Mononuclear cell (primary cell): Measurements from ENCODE around the gene HLA-DRB1. TPM values are rescaled to one million over a fixed set of nuclear protein-coding genes. Genes with fewer than 3 reads are reported as not detected.
"Not testable (repeated sequence)": the region's sequence is repeated elsewhere in the genome, so short reads cannot be mapped to it uniquely, and the experiment has no call there.

ENCODE experiments used
- H3K27me3 ChIP-seq: 2 replicates; pipeline ENCODE4 v1.6.0; 2011; ENCODE audit warnings: low read length, control low read depth; ENCODE audit not compliant: insufficient read depth
- H3K4me1 ChIP-seq: 2 replicates; pipeline ENCODE4 v1.5.1; 2011; ENCODE audit warnings: mild to moderate bottlenecking, low read length, control low read depth; ENCODE audit not compliant: insufficient read depth
- H3K4me3 ChIP-seq: 2 replicates; pipeline ENCODE4 v1.5.1; 2011; ENCODE audit warnings: mild to moderate bottlenecking, low read length, moderate library complexity
- H3K9me3 ChIP-seq: 2 replicates; pipeline ENCODE4 v1.5.1; 2011; ENCODE audit warnings: low read depth, mild to moderate bottlenecking, control low read depth, low read length
- total RNA-seq: library from RNA; depleted of rRNA; stranded (reverse); fragments of >200 nt; gene quantifications from one replicate; pipeline ENCODE4 v1.2.3, GENCODE V29; 2012

The HLA-DRB1 gene
- total RNA-seq, 1 donor: 166 TPM

DNA sequence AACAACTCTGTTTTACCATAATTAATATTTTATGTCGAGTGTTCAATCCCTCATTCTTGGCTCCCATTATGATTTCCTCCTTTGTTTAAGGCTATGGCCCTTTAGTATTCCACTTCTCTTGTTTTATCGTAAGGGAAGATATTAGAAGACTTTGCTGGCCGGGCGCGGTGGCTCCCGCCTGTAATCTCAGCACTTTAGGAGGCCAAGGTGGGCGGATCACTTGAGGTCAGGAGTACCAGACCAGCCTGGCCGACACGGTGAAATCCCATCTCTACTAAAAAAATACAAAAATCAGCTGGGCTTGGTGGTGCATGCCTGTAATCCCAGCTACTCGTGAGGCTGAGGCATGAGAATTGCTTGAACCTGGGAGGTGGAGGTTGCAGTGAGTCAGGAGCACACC, 1.1 kb upstream of the HLA-DRB1 start:
- H3K4me1 ChIP-seq, H3K27me3 ChIP-seq, H3K4me3 ChIP-seq, H3K9me3 ChIP-seq: not testable (repeated sequence)

DNA sequence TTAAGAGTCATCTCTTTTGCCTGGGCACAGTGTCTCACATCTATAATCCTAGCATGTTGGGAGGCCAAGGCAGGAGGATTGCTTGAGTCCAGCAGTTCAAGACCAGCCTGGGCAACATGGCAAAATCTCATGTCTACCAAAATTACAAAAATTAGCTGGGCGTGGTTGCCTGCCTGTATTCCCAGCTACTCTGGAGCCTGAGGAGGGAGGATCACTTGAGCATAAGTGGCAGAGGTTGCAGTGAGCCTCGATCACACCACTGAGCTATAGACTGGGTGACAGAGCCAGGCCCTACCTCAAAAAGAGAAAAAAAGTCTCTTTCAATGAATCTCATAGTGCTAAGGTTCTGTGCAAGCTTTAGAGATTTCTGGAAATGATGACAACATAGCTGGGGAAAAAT, 1.5 kb downstream of the HLA-DRB1 start:
- Histone ChIP-seq H3K27me3 (no peaks in the 10 kb centered on the region), H3K4me3 (peak overlapping the region; percentile 46), H3K4me1 (peaks cover 3% of the 10 kb centered on the region), H3K9me3 (no peaks in the 10 kb centered on the region)

DNA sequence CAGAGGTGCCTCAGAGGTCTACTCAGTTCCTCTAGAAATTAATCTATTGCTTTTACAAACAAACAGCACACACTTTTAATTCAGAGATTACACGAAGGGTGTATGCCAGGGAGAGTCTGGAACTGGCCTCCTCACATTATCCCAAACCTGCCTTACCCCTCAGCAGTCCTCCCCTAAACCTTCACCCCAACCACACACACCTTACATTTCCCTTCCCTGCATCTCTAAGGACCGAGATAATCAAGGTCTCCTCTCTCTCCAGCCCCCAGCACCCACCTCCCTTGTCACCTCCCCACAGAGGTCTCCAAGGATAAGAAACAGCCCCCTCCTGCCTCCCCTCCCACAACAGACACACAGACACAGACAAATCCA, 6.1 kb downstream of the HLA-DRB1 start:
- peaks cover 8% of the 10 kb centered on the region for H3K4me1 ChIP-seq
- H3K4me3 ChIP-seq: no peak overlapping the region
- no peaks in the 10 kb centered on the region for H3K27me3 ChIP-seq
- H3K9me3 ChIP-seq: no peaks in the 10 kb centered on the region

DNA sequence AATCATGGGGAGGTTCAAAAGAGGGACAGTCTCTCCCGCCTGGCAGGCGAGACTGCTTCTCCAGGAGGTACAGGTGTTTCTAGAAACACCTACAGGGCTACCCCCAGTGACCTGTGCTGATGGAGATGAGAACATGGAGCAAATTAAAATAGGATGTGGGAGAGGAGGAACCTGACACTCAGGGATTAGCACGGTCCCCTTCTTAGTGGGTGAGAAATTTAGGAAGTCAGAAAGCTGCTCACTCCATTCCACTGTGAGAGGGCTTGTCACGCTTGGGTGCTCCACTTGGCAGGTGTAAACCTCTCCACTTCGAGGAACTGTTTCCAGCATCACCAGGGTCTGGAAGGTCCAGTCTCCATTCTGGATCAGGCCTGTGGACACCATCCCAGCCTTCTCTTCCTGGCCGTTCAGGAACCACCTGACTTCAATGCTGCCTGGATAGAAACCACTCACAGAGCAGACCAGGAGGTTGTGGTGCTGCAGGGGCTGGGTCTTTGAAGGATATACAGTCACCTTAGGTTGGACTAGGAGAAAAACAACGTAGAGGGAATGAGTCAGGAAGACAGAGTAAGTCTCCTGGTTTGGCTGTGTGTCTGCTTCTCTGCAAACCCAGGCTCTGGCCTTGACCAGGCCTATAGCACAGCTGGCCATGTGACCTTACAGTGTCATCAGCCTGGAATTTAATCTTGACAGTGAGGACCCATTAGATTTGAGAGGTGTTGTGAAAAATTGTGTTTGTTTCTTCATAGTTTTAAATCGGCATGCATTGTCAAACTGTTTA, 8.1 kb downstream of the HLA-DRB1 start:
- Histone ChIP-seq H3K4me1 (peaks cover 4% of the 10 kb centered on the region), H3K27me3 (no peaks in the 10 kb centered on the region), H3K4me3 (no peak overlapping the region), H3K9me3 (no peaks in the 10 kb centered on the region)

DNA sequence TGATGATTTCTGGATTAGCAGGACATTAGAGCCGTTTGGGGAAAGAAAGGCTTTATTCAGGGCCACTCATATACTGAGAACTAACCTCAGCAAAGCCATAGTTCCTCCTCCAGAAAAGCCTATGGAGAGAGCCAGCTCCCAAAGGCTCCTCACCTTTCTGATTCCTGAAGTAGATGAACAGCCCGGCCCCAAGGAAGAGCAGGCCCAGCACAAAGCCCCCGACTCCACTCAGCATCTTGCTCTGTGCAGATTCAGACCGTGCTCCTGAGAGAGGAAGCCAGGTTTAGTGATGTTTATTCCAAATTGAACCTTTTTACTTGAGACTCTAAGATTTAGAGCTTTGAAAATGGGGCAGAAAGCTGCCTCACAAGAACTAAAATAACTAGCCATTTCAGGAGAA, 9.1 kb downstream of the HLA-DRB1 start:
- H3K27me3 ChIP-seq: no peaks in the 10 kb centered on the region

DNA sequence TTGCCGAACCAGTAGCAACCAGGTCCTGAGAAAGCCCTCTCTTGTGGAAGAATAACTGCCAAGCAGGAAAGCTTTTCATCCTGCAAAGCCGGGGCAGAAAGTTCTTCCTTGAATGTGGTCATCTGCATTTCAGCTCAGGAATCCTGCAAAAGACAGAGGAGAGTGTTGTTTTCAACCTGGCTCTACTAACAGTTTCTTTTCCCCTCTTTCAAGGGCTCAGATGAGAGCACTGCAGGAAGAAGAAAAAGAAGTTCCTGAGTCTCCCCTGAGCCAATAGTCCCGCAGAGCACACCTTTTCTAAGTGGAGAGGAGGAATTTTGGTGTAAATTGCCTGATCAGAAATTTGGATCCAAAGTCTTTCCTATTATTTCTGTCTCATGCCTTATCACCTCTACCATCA, 10.7 kb downstream of the HLA-DRB1 start:
- Histone ChIP-seq H3K9me3 (no peaks in the 10 kb centered on the region), H3K4me1 (peaks cover 4% of the 10 kb centered on the region), H3K27me3 (no peaks in the 10 kb centered on the region), H3K4me3 (no peak overlapping the region)

More for the DNA sequence above, 9.1 kb downstream of the HLA-DRB1 start:
- Histone ChIP-seq H3K9me3 (no peaks in the 10 kb centered on the region), H3K4me1 (peaks cover 4% of the 10 kb centered on the region), H3K4me3 (no peak overlapping the region)

DNA sequence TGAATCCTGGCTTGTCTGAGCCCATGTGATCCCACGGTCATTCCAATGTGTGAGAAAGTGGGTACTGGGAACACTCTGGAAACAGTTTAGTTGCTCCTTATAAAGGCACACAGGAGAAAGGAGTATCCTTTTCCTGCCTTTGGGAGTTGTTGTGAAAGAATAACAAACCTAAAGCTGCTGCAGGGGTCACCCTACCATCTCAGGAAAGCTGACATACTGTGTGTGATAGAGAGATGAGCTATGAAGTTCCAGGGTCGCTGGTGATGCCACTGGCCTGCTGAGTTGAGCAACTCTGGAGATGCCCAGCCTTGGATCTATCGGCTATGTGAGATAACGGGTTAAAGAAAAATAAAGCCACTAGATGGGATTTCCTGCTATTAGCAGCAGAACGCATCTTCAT, 12.2 kb downstream of the HLA-DRB1 start:
- H3K4me1 ChIP-seq: not testable (repeated sequence)

DNA sequence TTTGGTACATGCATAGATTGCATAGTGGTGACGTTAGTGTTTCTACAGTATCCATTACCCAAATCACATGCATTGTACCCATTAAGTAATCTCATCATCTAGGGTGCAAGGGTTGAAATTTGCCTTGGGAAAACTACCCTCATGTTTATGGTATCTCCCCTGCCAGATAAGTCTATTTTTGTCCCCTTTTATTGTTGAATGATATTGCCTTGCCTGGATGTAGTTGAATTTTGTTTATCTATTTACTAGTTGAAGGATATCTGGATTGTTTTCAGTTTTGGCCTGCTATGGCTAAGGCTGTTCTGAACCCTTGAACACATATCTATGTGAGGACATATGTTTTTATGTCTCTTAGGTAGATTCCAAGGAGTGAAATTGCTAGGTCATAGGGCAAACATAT, 13.4 kb downstream of the HLA-DRB1 start:
- Histone ChIP-seq H3K9me3 (no peaks in the 10 kb centered on the region), H3K27me3 (no peaks in the 10 kb centered on the region), H3K4me3 (no peak overlapping the region)

More for the DNA sequence above, 12.2 kb downstream of the HLA-DRB1 start:
- H3K9me3 ChIP-seq, H3K4me3 ChIP-seq, H3K27me3 ChIP-seq: not testable (repeated sequence)

DNA sequence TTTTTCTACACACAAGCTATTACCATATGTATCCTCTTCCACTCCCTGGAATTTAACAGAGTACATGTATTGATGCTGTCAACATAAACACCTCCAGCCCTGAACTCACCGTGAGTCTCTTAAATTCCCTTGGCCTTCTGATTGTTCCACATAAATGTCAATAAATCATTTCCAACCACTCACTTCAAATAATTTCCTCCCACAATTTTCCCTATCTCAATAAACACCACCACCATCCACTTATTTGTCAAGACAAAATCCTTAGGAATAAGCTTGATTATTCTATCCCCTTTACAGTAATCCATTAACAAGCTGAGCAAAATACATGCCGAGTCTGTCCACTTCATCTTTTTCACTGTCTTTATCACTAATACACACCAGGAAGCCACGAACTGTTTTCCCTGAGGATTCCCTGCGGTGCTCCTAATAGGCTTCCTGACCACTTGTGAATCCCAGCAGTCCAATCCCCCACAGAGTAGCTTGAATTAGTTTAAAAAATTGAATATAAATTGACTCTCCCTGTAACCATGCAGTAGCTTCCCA, 19.2 kb downstream of the HLA-DRB1 start:
- Histone ChIP-seq H3K27me3 (no peaks in the 10 kb centered on the region), H3K9me3 (no peaks in the 10 kb centered on the region), H3K4me1 (no peaks in the 10 kb centered on the region), H3K4me3 (no peak overlapping the region)

More for the DNA sequence above, 13.4 kb downstream of the HLA-DRB1 start:
- H3K4me1 ChIP-seq: peaks cover 4% of the 10 kb centered on the region

DNA sequence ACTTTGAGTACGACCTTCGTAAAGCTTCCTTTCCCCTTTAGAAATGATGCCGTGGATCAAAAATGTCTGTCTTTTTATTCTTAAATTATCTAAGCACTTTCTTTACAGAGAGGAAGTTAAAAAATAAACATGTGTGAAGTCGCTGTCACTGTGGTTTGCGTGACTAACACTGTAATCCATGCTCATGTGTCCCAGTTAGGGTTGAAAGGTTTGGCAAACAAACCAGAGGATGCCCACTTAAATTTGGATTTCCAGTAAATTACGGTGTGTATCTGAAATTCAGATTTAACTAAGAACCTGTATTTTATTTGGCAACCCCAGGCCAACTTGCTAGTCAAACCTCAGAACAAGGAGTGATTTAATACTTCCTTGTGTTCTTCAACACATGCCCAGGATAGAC, 21.1 kb downstream of the HLA-DRB1 start:
- Histone ChIP-seq H3K9me3 (no peaks in the 10 kb centered on the region), H3K4me1 (no peaks in the 10 kb centered on the region), H3K4me3 (no peak overlapping the region), H3K27me3 (no peaks in the 10 kb centered on the region)

DNA sequence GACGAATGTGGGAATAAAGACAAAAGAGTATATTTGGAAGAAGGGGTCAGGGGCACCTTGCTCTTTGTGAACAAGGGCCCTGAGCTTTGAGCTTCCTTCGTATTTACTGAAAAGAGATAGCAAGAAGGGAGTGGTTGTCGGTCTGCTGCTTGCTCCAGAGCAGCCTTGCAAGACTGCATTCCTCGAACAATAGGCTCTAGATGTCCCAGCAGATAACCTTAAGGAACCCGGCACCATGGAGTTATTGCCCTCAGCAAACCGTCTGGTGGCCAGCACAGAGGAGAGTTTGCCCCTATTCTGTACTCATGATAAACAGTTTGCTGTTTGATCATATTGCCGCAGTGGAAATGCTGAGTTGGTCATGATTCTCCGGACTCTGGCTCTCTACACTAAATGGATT, 22.7 kb downstream of the HLA-DRB1 start:
- H3K9me3 ChIP-seq: no peaks in the 10 kb centered on the region

DNA sequence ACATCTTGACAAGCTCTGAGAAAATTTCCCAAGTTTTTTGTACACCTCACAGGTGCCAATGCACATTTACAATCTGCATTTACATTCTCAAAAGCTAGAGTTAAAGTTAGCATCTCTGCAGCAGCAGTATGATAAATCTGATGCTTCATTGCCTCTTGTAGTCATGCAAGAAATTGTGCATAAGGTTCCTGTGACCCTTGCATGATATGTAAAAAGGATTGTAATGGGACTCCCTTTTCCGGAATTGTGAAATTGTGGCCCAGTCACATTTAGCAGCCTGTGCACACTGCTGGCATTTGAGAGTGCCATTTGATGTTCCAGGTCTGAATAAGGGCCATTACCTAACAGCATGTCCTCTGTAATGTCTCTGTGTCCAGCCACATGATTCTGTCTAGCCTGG, 24.1 kb downstream of the HLA-DRB1 start:
- Histone ChIP-seq H3K9me3 (no peaks in the 10 kb centered on the region), H3K4me3 (no peak overlapping the region), H3K4me1 (no peaks in the 10 kb centered on the region), H3K27me3 (no peaks in the 10 kb centered on the region)

More for the DNA sequence above, 22.7 kb downstream of the HLA-DRB1 start:
- Histone ChIP-seq H3K4me3 (no peak overlapping the region), H3K27me3 (no peaks in the 10 kb centered on the region), H3K4me1 (no peaks in the 10 kb centered on the region)

DNA sequence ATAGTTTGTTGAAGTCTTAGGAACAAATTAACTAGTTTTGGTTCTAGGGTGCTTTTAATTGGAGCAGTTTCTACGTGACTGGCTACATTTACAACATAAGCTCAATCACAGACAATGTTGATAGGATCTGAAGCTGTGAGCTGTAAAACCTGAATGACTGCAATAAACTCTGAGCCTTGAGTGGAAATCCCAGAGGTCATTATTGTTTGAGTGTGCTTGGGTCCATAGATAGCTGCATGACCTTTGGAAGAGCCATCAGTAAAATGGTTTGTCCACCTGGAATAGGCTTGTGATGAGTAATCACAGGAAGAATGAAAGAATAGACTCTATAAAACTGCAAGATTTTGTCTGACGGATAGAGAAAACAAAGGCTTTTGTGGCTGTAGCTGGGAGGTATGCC, 26.7 kb downstream of the HLA-DRB1 start:
- no peaks in the 10 kb centered on the region for H3K27me3 ChIP-seq
- H3K4me1 ChIP-seq: no peaks in the 10 kb centered on the region
- H3K9me3 ChIP-seq: no peaks in the 10 kb centered on the region
- H3K4me3 ChIP-seq: no peak overlapping the region

DNA sequence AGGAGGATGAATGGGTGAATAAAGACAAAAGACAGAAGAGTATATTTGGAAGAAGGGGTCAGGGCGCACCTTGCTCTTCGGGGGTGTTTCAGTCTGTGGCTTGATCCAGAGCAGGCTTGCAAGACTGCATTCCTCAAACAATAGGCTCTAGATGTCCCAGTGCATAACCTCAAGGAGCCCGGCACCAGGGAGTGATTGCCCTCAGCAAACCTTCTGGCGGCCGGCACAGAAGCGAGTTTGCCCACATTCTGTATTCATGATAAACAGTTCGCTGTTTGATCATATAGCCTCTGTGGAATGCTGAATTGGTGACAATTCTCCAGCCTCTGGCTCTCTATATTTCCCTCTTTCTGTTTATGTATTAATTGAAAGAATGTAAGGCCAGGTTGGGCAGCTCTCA, 29.9 kb downstream of the HLA-DRB1 start:
- H3K4me3 ChIP-seq: no peak overlapping the region
- H3K27me3 ChIP-seq: no peaks in the 10 kb centered on the region
- no peaks in the 10 kb centered on the region for H3K9me3 ChIP-seq
- no peaks in the 10 kb centered on the region for H3K4me1 ChIP-seq

DNA sequence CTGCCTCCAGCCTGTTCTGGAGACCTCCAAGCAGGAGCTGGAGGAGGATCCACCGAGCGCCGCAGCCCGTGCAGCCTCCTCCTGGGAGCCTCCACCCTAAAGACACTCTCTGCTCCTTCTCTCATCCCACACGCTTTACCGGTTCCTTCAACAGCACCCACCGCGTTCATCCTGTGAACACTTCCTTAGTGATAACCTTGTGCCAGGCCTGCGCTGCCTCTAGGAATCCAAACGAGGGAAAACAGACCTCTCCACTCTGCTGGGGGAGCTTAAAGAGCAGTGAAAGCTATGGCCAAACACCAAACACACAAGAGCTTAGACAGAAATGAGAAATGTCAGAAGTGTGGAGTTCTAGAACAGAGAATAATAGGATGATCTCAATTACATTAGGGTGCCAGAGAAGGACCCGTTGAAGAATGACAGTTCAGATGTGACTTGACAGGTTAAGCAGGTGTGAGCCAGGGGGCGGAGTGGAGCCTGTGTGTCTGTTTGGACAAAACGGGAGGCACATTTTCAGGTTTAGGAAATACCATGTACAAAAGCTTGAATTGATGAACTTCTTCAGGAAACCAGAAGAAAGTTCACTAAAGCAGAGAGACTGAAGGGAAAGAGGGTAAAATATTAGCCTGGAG, 31.1 kb downstream of the HLA-DRB1 start:
- Histone ChIP-seq H3K9me3 (no peaks in the 10 kb centered on the region), H3K4me3 (no peak overlapping the region), H3K27me3 (no peaks in the 10 kb centered on the region), H3K4me1 (no peaks in the 10 kb centered on the region)
